ENCODE measurements around the gene MCC.

MCC gene

GRCh38 chr5:113108485-113108884, 379.8 kb downstream of the MCC start:
- no peak for DNase-seq (ENCODE audit: low read depth)

DNA sequence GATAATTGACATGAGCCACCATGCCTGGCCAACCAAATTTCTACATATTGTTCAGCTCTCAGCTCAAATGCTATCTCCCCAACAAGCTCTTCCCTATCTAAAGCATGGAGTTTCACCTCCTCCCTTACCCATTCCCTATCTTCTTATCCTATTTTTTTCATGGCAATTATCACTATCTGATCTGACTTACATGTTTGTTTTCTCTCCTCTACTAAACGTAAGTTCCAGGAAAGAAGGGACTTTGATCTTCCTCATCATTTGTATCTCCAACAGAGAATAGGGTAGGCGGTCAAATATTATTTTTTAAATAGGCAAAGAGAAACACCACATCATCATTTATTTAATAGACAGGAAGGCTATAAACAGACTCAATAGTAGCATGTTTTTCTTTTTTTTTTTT, 381.4 kb downstream of the MCC start:
- DNase-seq (ENCODE audit: low read depth), result no peak

- no peak for DNase-seq (ENCODE audit: low read depth)
These were observed 382.5 kb downstream of the MCC start for GRCh38 chr5:113105693-113106280.

GRCh38 chr5:113103330-113103729, 384.9 kb downstream of the MCC start:
- no peak for DNase-seq (ENCODE audit: low read depth)

GRCh38 chr5:113102121-113102531, 386.1 kb downstream of the MCC start:
- DNase-seq (ENCODE audit: low read depth), result no peak

- DNase-seq (ENCODE audit: low read depth), result no peak
These were observed 387.3 kb downstream of the MCC start for GRCh38 chr5:113100981-113101380.

- no peak for DNase-seq (ENCODE audit: low read depth)
These were observed 388.4 kb downstream of the MCC start for GRCh38 chr5:113099822-113100221.

- DNase-seq (ENCODE audit: low read depth), result no peak
These were observed 389.9 kb downstream of the MCC start for GRCh38 chr5:113098378-113098777.

GRCh38 chr5:113095831-113096230, 392.4 kb downstream of the MCC start:
- DNase-seq (ENCODE audit: low read depth), result no peak

GRCh38 chr5:113093558-113093957, 394.7 kb downstream of the MCC start:
- DNase-seq (ENCODE audit: low read depth), result no peak

DNA sequence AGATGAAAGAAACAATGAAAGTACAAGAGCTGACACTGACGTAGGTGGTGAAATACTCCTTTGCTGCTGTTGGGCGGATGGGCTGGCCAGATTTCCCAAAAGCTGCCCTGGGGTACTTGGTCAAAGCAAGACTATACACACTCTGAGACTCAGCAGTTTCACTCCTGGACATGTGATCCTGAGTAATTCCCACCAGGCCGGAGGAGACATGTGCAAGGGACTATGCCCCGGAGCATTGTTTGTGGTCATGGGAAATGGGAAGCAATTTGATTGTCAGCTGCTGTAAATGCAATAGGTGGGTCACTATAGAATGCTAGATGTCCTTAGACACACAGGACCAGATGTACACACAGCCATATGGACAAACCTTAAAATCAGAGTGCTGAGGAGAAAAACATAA, 395.6 kb downstream of the MCC start:
- no peak for DNase-seq (ENCODE audit: low read depth)

GRCh38 chr5:113091622-113092021, 396.6 kb downstream of the MCC start:
- no peak for DNase-seq (ENCODE audit: low read depth)

DNA sequence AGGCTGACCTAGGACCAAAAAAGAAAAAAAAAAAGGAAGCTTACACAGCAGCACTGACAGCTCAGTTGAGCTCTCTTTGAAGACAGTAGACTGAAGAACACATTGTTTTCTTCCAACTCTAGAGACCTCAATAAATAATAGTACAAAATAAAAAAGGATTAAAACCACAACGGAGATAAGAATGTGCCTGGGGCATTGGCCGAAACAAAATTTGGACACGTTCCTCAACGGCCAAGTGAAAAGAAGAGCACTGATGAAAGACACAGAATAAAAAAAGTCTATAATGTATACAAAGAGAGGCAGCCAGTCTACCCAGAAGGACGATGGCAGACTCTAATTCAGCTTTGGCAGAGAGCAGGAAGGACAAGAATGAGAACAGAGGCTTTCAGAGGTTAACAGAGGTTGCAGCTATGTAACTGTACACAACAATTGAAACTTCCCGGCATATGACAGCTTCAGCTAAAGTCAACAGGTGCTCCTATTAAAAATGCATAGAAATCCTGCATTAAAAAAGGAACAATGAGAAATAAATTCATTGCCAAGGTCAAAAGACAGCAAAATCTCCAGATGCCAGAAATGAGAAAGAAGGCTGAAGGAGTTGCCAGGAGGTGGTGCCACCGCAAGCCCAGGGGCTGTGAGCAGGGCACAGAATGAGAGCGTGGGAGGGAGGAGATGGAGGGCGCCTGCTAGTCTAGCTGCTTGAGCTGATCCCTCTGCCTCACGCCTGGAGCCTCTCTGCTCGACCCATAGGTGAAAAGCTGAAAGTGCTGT, 397.7 kb downstream of the MCC start:
- DNase-seq (ENCODE audit: low read depth), result no peak

DNA sequence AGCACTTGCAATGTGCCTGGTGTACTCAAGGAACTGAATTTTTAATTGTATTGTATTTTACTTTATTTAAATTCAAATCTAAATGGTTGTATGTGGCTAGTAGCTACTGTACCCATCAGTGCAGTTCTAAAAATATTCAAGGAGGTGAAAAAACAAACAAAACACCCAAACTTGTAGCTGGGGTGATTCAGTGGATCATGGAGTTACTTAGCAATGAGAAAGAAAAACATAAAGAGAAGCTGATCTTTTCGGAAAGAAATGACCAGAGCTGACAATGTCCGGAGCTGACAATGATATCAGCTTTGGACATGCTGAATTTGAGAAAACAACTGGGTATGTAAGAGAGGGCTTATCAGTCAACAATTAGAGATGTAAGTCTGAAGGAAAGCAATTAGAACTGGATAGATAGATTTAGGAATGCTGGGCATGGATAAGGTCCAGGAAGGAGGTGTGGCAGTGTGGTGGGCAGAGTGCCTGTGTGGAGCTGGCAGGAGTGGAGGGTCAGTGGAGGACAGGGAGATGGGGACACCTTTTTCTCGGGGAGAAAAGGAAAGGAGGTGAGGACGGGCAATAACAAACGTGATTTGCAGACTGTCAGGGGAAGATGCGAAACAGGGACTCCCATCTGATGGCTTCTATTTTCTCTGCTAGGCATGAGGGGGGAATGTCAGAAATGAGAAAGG, 398.5 kb downstream of the MCC start:
- DNase-seq (ENCODE audit: low read depth), result no peak

DNA sequence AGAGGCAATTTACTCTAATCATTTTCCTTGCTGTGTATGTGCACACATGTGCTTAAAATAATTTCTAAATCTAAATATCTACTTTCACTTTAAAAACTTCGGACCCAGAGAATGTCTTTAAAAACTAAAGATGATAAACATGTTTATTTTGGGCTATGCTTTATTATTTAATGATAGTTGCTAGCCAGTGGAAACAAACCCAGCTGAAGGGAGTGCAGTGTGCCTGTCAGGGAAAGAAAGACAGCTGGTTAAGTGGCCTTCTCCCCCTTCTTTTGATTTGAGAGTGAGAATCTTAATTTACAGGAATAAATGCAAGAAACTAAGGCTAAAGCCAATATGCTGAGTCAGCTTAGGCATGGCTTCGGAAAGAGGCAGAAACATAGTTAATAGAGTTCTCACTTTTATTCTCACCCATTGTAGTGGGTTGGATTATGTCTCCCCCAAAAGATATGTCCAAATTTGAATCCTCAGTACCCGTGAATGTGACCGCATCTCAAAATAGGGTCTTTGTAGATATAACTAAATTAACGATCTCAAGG, 400.2 kb downstream of the MCC start:
- no peak for DNase-seq (ENCODE audit: low read depth)

GRCh38 chr5:113085880-113086409, 402.3 kb downstream of the MCC start:
- DNase-seq (ENCODE audit: low read depth), result no peak

DNA sequence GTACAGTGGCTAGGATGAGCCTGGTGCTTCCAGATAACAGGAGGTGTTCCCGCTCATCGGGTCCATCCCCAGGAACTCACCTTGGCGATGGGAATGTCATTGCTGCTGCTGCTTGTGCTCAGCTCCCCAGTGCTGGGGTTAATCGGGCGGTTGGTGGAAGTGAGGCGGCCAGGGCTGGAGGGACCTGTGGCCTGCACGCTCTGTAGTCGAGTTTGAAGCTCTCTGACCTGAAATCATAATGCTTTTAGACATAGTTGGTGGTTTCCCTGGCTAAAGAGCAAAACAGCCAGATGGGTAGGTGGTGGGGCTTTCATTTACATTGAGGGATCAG, 403.2 kb downstream of the MCC start:
- DNase-seq (ENCODE audit: low read depth), result no peak

GRCh38 chr5:113084402-113085083, 403.7 kb downstream of the MCC start:
- DNase-seq (ENCODE audit: low read depth), result no peak

DNA sequence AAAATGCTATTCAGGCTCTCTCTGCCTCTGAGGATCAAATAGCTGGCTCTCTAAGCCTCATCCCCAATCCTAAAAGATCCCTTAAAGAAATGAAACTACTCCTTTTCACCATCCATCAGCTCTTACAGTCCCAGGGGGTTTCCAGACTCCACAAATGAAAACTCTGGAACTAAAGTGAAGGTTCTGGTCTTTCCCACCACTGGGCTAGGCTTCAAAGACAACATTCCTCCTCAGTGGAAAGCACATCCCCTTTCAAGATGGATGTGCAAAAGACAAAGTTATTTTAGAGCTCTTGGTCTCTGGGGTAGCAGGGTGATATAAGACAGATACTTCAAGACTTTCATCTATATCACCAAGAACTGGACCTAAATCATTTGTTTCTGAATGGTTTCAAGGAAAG, 404.8 kb downstream of the MCC start:
- DNase-seq (ENCODE audit: low read depth), result no peak

DNA sequence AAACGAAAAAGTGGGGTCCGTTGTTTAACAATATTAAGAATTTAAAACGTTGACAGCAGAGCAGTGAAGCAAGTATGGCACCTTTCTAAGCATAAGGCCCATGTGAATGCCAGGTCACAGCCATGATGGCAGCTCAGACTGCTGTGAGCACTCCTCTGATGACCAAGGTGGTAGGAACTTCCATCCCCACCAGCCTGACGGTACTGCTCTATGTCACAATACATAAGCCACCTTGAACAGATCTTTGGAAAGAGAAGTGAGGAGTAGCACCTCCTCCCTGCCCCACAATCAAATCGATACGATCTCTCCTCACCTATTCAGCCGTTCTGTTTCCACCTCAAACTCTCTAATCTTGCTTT, 405.7 kb downstream of the MCC start:
- DNase-seq (ENCODE audit: low read depth), result no peak

- no peak for DNase-seq (ENCODE audit: low read depth)
These were observed 406.2 kb downstream of the MCC start for GRCh38 chr5:113081881-113082546.

All from activated T-helper 9 cell treated with anti-CD3 and anti-CD28 coated beads, Interleukin-2, amount 50 U/mL, for 16 hours (primary cell).